ENCODE data around the gene MAN1A1. TPM values are rescaled to one million over a fixed set of nuclear protein-coding genes. Genes with fewer than 3 reads are reported as not detected.

The MAN1A1 gene
- polyA plus RNA-seq, 4 donors = 50.6 to 123 (median 94.3) TPM

DNA sequence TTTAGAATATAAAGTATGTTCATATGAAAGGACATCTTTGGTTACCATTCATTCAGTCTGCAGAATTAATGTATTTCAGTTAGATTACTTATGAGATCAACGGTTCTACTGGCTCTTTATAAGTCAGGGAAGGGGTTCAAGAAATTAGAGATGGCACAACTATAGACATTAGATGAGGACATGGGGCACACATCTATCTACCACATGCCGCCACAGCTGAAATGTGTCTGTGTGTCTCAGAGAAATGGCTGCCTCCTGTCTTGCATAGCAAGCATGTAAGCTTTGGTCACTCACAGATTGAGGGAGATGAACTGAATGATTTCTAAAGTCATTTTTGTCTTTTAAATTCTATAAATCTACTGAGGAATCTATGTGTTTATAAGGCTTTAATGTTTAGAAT, 142.2 kb downstream of the MAN1A1 start:
- no peak for DNase-seq (ENCODE audit: low read depth in 4 of 4, low spot score in 3 of 4)

DNA sequence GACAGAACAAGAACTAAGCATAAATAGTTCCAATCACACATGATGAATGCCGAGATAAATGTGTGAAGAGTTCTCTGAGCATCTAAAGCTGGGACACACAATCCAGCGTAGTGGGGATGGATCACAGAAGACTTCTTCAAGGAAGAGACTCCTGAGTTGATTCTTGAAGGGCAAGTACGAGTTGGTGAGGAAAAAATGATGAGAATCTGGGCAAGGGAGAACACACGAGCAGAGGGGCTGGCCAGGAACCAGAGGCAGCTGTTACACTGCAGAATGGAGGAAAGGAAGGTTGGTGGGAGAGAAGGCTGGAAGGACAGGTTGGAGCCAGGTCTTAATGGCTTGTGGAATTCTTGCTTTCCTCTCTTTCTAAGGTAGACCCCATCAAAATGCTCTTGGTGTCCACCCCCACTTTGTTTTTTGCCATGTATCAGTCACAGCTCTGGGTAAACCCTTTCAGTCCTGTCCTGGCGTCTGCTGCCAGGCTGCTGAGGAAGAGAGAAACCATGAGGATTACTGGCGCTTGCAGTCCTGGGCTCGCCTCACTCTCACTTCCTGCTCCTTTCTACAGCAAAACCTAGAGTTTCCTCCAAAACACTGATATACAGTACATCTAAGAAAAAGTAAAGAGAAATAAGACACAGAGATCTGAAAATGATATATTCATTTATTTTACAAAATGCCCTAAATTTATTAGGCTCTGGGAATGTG, 143.5 kb downstream of the MAN1A1 start:
- no peak for DNase-seq (ENCODE audit: low read depth in 4 of 4, low spot score in 3 of 4)

DNA sequence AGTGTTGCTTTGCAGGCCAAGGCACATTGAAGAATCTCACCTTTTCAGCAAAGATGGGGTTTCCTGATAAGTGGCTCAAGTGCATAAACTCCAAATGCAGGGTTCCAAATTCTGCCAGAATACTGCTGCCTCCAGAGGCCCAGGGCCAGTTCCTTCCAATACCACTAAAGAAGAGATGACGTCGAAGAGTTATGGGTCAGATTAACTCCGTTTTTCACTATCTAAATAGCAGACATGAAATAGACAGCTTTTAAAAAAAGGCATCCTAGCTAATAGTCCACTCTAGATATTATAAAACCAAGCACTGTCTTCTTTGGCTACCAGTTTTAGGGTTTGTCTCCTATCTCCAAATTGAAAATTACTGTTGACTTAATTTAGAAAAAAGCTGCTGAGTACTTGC, 144.8 kb downstream of the MAN1A1 start:
- DNase-seq (ENCODE audit: low read depth in 4 of 4, low spot score in 3 of 4) = no peak

DNA sequence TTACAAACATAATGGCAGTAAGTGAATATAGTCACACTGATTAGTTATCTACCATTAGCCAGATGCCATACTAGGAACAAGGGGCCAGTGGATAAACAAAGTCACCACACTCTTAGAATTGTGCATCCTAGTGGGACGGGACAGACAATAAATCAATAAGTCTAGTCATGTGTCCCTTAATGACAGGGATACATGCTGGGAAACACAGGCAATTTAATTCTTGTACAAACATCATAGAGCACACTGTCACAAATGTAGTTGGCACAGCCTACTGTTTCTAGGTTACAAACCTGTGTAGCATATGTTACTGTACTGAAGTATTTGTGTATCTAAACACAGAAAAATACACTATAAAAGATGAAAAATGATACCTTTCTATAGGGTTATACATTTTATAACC, 148.1 kb downstream of the MAN1A1 start:
- no peak for DNase-seq (ENCODE audit: low read depth in 4 of 4, low spot score in 3 of 4)

DNA sequence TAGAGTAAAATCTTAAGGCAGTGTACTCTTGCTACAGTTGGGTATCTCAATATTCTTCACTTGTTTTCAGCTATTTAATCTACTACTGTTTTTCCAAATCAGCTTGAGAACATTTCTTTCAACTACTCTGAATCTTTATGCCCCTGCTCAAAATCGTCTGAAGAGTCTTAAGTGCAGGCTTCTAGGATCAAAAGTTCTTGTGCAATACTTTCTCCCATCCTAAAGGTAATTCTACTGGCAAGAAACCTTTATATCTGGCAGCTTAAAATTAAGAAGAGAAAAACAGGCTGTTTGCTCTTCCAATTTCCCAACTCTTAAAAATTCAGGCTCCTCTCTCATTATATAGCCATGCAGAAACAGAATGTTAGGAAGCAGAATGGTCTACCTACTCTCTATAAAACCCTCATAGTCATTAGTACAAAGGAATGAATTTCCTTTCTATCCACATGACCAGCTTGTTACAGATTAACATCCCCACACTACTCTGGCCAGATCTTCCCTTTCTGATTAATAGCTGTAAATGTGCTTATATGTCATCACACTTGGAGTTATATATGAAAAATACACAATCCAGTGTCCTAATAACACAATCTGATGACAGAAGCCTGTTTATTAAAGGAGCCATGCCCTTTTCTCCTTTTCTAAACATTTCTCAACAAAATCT, 148.9 kb downstream of the MAN1A1 start:
- DNase-seq (ENCODE audit: low read depth in 4 of 4, low spot score in 3 of 4) = no peak

DNA sequence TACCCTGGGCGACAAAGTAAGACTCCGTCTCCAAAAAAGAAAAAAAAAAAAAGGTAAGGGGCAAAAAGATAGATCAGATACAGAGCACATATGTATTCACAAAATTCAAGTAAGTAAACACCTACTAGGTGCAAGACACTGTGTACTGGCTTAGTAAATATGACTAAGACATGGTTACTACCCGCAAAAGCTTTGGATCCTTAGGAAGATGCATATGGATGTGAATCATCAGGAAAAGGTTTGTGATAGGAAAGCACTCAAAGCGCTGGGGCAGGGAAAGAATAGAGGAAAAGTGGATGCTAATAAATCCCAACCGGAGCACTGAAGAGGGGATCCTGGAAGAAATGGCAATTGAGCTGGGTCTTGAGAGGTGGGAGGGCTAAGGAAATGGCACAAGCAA, 152.3 kb downstream of the MAN1A1 start:
- DNase-seq (ENCODE audit: low read depth in 4 of 4, low spot score in 3 of 4) = no peak

DNA sequence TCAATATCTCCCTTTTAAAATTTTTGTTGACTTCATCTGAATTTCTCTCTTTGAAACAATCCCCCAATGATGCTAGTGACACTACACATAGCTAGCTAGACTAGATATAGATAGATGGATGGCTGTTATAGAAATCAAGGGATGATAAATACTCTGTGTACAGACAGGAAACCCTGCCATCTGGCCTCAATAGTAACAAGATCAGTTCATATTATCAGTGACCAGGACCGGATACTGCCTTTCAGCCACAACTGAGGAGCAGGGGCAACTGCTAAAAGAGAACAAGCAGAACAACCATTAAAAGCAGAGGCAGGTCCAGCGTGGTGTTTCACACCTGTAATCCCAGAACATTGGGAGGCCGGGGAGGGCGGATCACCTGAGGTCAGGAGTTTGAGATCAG, 152.8 kb downstream of the MAN1A1 start:
- no peak for DNase-seq (ENCODE audit: low read depth in 4 of 4, low spot score in 3 of 4)

DNA sequence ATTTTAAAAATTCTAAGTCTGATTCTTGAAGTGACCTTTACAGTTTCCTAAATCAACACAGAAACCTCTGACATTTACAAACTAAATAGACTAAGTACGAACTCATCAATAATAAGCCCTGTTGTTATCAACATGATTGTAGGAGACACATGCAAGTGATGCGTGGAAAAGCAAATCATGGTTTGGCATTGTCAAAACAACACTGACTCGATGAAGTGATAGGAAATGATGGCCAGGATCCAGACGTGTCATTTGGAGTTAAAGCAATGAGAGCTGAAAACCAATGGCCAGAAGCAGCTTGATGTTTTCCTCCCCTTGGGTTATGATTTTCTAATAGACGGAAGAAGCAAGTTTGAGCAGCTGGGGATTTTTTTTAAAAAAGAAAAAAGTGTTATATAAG, 153.7 kb downstream of the MAN1A1 start:
- no peak for DNase-seq (ENCODE audit: low read depth in 4 of 4, low spot score in 3 of 4)

DNA sequence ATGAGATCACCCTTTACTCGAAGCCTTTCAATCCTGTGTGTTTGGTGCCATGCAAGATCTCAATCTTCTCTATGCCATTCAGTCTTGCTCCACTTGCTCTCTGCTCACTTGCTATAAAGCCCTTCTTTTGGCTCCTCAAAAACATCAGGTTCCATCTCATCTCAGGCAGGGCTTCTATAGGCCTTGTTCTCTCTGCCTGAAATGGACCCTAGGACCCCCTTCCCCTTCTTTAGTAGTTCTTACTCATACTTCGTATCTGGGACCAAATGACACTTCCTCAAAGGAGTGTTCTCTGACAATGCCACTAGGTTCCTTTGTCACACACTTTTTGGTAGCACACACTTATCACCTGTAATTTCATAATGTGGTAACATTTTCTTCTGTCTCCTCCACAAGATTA, 154.4 kb downstream of the MAN1A1 start:
- DNase-seq (ENCODE audit: low read depth in 4 of 4, low spot score in 3 of 4) = no peak

DNA sequence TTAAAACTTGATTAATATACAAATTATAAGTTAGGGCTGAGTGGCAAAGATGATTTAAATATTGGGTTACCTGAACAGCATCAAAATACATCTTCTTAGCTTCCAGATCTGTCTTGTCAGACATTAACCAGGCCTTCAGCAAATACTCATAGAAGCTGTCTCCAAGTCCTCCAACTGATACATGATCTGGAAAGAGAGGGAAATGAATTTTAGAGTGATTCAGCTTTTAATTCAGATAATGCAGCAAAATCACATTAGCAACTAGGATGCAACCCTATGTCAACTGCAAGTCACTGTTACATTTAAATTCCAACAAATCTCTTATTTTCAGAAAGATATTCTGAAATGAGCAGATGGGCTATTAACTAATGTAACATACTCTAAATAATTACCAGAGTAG, 155.9 kb downstream of the MAN1A1 start:
- no peak for DNase-seq (ENCODE audit: low read depth in 4 of 4, low spot score in 3 of 4)

DNA sequence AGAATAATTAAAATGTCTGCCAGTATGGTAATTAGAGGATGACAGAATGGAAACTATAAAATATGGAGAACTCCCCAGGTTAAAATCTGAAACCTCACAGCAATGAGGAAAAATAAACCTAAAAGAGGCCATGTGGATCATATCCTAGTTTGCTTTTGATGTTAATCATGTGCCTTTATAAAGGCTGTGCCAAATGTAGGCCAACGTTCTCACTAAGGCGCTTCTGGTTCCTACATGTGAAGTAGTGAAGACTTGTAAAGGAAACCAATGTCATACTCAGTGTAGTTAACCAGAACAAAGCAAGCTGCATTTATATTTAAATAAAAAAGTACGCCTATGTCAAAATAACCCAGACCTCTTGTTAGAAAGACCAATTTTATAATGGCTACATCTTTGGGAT, 157.4 kb downstream of the MAN1A1 start:
- no peak for DNase-seq (ENCODE audit: low read depth in 4 of 4, low spot score in 3 of 4)

DNA sequence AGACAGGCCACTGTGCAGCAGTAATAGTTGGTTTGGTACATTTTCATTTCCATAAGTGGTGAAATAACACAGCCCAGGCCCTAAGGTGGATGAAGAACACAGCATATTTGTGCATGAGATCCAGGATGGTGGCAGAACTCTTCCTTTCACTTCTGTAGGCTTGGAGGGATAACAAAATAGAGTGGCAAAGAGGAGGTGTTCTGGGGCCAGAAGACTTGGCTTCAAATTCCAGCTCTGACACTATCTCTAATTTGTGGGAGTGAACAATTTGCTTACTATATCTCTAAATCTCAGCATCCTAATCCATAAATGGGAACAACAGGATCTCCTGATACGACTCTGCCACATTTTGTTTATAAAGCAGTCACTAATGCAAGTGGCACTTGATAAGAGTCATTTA, 159.4 kb downstream of the MAN1A1 start:
- DNase-seq (ENCODE audit: low read depth in 4 of 4, low spot score in 3 of 4) = no peak

DNA sequence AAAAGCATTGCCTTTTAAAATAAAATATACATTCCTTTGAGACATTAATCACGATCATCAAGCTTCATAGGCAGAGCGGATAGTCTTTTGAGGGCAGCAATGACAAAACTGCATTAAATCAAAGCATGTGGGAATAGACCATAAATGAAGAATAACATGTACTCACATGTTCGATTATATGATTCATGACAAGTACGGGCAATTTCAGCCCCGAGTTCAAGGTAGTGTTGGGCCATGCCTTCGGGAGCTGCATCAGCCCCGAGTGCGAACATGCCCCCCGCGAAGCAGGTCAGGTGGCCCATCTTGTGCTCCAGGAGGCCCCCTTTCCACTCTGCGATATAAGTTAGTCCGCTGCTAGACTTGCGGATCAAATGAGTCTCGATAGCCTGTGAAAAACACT, 160.1 kb downstream of the MAN1A1 start:
- DNase-seq (ENCODE audit: low read depth in 4 of 4, low spot score in 3 of 4) = no peak

DNA sequence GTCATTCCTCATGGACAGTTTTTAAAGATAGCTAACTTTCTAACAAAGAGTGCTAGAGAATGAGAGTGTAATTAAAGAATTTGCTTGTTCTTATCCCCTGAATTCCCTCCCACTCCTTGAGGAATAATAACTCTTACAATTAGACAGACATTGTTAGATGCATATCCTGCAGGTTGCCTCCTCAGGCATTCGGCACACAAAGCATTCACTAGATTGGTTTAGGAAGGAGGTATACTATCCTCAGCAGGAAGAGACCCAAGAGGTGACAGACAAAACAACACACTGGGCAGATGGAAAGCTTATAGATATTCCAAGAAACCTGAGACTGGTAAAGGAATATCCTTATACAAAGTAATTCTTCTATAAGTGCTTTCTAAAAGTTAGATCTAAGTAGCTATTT, 162.0 kb downstream of the MAN1A1 start:
- DNase-seq (ENCODE audit: low read depth in 4 of 4, low spot score in 3 of 4) = no peak

DNA sequence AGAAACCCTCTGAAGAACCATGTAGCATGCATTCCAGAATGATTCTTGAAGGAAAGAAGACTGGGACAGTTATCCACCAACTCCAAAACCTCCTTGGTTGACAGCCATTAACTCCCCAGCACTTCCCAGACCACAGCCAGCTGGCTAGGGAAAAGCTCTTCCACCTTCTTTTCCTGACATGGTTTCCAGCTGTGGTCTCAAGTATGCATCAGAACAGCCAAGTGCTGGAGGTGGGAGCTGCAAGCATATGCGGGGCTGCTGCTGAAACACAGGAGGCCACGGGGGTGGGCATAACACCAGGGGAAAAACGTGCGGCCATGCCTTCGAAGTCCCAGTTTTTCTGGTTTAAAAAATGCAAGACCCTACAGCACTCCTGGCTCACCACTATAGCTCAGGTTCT, 163.1 kb downstream of the MAN1A1 start:
- no peak for DNase-seq (ENCODE audit: low read depth in 4 of 4, low spot score in 3 of 4)

DNA sequence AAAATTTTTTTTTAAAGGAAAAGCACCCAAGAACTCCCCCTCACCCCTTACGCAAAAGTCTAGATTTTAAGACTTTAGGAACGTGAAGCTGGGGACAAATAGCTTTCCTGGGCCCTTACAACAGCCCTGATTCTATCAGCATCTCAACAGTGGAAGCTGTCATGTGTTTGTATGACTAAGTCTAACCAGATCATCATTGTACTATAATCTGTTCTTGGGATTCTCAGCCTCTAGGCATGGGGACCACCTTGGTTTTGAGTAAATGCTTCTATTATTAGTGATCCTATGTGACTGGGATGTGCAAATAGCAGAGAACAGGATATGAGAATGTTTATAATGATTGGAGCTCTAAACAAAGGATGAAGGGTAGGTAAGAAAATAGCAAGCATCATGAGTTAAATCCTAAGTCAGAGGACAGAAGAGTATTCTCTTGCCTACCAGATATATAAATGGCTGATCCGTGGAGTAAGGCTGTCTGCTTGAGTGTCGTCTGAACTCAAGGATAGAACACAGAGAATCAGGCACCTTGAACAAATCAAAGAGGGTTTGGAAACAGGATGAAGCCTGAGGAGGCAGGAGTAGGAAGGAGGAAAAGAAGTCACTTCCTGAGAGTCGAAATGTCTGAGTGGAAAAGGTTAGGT, 165.4 kb downstream of the MAN1A1 start:
- no peak for DNase-seq (ENCODE audit: low read depth in 4 of 4, low spot score in 3 of 4)

DNA sequence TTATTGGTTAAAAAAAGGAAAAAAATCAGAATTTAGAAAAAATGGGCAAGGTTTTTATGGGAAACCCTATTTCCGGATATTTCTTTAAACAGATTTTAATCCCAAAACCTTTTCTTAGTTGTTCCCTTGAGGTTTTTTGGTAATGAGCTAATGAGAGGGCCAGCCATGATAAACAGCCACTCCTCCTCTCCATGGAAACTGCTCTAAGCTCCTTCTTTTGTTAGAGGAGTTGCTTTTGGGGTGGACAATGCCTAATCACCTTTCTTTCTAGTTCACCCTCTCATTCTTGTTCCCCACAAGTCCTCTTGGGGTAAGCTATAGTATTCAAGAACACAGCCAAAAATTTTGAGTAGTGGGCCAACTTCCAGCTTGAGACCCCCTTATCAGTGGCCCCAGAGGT, 166.1 kb downstream of the MAN1A1 start:
- DNase-seq (ENCODE audit: low read depth in 4 of 4, low spot score in 3 of 4) = no peak

DNA sequence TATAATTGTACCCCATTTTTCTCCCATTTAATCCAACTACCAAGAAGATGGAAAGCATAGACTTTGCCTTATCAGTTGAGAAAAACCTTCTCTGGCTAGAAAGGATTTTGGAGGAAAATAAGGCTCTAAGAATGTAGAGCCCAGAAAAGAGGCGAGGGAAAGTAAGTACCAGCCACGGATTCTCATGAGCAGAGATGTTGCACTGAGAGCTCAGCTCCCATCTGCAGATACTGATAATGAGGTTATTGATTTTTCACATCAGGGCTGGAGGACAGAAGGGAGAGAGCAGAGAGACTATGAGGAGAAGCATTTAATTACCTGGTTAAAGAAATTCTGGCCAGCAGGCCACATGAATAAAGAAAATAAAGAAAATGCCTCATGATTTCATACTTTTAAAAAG, 166.7 kb downstream of the MAN1A1 start:
- DNase-seq (ENCODE audit: low read depth in 4 of 4, low spot score in 3 of 4) = no peak

DNA sequence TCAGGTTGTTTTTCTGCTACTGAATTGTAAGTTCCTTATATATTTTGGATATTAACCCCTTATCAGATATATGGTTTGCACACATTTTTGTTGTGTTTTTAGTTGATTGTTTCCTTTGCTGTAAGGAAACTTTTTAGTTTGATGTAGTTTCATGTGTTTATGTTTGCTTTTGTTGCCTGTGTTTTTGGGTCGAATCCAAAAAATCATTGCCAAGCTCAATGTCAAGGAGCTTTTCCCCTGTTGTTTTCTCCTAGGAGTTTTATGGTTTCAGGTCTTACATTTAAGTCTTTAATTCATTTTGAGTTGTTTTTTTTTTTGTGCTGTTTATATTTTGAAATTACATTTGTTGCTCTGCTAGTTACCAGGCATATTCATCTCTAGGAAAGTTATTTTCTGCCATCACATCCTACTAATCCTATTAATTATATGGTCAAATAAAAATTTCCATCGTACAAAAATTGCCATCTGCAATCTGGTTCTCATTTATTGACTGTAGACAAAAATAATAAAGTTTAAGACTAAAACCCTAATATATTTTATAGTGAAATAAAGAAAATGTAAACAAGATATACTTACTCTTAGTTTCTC, 167.3 kb downstream of the MAN1A1 start:
- no peak for DNase-seq (ENCODE audit: low read depth in 4 of 4, low spot score in 3 of 4)

DNA sequence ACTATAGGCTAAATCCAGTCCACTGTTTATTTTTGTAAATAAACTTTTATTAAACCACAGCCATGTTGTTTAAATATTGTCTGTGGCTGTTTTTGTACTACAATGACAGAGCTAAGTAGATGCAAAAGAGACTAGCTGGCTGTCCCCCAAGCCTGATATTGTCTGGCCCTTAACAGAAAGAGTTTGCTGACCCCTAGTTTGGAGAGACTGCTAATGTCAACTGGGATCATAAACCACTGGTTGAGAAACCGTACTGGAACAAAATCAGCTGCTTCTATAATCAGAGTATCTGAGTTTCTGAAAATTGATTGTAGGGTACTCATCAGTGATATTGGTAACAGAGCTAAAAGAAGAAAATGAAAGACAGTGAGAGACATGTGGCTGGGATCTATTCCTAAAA, 168.5 kb downstream of the MAN1A1 start:
- no peak for DNase-seq (ENCODE audit: low read depth in 4 of 4, low spot score in 3 of 4)

DNA sequence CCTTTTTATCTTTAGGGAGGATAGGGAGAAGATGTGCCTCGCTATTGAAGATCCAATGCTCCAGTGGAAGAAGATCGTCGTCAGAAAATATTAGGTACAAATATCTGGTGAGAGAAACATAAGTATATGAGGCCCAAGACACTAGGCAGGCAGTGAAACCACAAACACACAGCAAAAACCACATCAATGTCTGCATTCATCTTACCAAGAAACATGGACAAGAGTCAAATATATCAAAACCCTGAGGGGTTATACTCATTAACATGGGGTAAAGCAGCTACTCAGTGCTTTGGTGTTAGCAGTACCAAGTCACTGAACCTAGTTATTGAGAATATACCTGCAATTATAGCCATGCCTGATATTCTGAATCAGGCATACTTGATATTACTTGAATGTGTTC, 169.7 kb downstream of the MAN1A1 start:
- no peak for DNase-seq (ENCODE audit: low read depth in 4 of 4, low spot score in 3 of 4)

DNA sequence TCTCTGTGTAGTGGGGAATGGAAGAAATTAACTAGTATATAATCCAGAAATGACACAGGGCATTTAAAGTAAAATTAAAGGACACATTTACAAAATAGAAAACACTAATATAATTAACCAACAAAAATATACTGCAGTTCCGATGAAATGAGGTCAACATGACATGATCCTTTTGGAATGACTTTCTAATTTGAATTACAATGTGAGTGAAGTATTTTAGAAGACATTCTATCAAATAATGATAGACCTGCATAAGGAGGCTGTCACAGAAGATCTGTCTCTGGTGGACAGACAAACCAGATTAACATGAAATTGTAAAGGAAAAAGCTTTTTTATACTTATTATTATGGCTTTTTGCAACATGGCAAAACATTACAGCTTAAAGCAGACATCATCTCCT, 170.5 kb downstream of the MAN1A1 start:
- no peak for DNase-seq (ENCODE audit: low read depth in 4 of 4, low spot score in 3 of 4)

All from left renal pelvis (tissue), 4 donors.